Naive B cell (primary cell): Measurements from ENCODE around the gene KCNJ4. TPM values are rescaled to one million over a fixed set of nuclear protein-coding genes. Genes with fewer than 3 reads are reported as not detected.
A peak's percentile ranks its signal among the peaks of the same experiment; 100 is the strongest.

ENCODE experiments used
- ATAC-seq, 2 donors: fragments of 150-1000 bp; cut with Tn5 transposase; 2 replicates each; pipeline ENCODE4 v1.10.0; 2021; ENCODE audit warnings: low read depth in 2 of 2, mild to moderate bottlenecking in 2 of 2, moderate library complexity in 2 of 2
- DNase-seq: peaks from one replicate; pipeline ENCODE4 v3.0.0; 2022
- H3K27ac Mint-ChIP-seq, 6 donors: one replicate each; pipeline ENCODE4 v1.8.0; 2020 to 2022; ENCODE audit warnings: mild to moderate bottlenecking in 6 of 6, mixed read lengths in 6 of 6, moderate library complexity in 5 of 6, inconsistent platforms in 2 of 6
- H3K27me3 Mint-ChIP-seq, 3 donors: one replicate each; pipeline ENCODE4 v1.8.0; 2021 to 2022; ENCODE audit warnings: mixed read lengths in 3 of 3, mild to moderate bottlenecking in 1 of 3
- H3K36me3 Mint-ChIP-seq, 2 donors: one replicate each; pipeline ENCODE4 v1.8.0; 2020 to 2022; ENCODE audit warnings: mixed read lengths in 2 of 2, inconsistent platforms in 1 of 2, mild to moderate bottlenecking in 1 of 2
- H3K4me1 Mint-ChIP-seq, 3 donors: one replicate each; pipeline ENCODE4 v1.8.0; 2020 to 2022; ENCODE audit warnings: mixed read lengths in 3 of 3, inconsistent platforms in 1 of 3, mild to moderate bottlenecking in 1 of 3, moderate library complexity in 1 of 3
- H3K4me3 Mint-ChIP-seq, 8 donors: one replicate each; pipeline ENCODE4 v1.8.0; 2020 to 2022; ENCODE audit warnings: mild to moderate bottlenecking in 8 of 8, mixed read lengths in 8 of 8, moderate library complexity in 8 of 8, inconsistent platforms in 2 of 8
- H3K9me3 Mint-ChIP-seq, 7 donors: one replicate each; pipeline ENCODE4 v1.8.0; 2020 to 2022; ENCODE audit warnings: mixed read lengths in 7 of 7, mild to moderate bottlenecking in 5 of 7, inconsistent platforms in 2 of 7, moderate library complexity in 1 of 7
- polyA plus RNA-seq, 6 donors: library from polyadenylated mRNA; unstranded; fragments of 300-500 nt; fragmentation: Illumina TruSeq; gene quantifications; one replicate each; pipeline ENCODE4 v1.2.3, GENCODE V29; 2021; ENCODE audit warnings: low read depth in 6 of 6

Gene KCNJ4
- polyA plus RNA-seq, 6 donors from 2014 or later, result not detected

DNA sequence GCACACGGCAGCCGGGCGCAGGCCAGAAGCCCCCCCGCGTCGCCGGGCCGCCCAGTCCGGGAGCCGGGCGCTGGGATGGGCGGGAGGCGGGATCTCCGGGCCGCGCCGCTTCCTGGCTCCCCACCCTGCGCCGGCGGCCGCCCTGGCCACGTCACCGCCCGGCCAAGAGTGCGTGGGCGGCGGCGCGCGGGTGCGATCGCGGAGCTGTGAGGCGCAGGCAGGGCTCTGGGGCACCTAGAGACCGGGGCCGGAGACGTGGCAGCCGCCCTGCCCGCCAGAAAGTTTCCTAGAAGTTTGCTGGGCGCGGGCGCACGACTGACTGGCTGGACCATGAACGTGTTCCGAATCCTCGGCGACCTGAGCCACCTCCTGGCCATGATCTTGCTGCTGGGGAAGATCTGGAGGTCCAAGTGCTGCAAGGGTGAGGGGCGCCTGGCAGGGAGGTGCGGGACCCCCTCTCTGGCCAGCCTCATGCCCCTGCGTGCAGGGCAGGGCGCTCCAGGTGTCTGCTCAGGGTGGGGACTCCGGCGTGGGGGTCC lies 13.0 kb upstream of the KCNJ4 start, which contains the start of gene KDELR3:
Gene KDELR3 (plus strand): TSS at position 193 of the 539 bp plus-strand sequence. CDS start 138 bp downstream, at position 331.
- peak; percentile 23 for DNase-seq
- Mint-ChIP-seq H3K9me3 (no peaks in the 10 kb centered on the region), H3K36me3 (no peaks in the 10 kb centered on the region), H3K4me1 (peaks cover 10 to 22% (median 11%) of the 10 kb centered on the region in 3 donors), H3K27me3 (peaks cover 25 to 71% (median 49%) of the 10 kb centered on the region in 3 donors), H3K4me3 (peak within 1 kb of the TSS; percentile 49 to 90 (median 78)), H3K27ac (peak within 1 kb of the TSS in 3 of 6 donors; percentile 26 to 81 (median 63))
- ATAC-seq, result peak; percentile 72 to 74

- H3K9me3 Mint-ChIP-seq, result no peaks in the 10 kb centered on the region
- peaks cover 10 to 24% (median 11%) of the 10 kb centered on the region in 3 donors for H3K4me1 Mint-ChIP-seq
- peaks cover 27 to 76% (median 54%) of the 10 kb centered on the region in 3 donors for H3K27me3 Mint-ChIP-seq
- peak overlapping the region in 3 of 6 donors; percentile 26 to 81 (median 63) for H3K27ac Mint-ChIP-seq
- ATAC-seq (no peak), DNase-seq (no peak)
- no peaks in the 10 kb centered on the region for H3K36me3 Mint-ChIP-seq
- H3K4me3 Mint-ChIP-seq, result peak overlapping the region; percentile 35 to 90 (median 72)
Observed at GRCh38 chr22:38467438-38467903, 12.5 kb upstream of the KCNJ4 start.

DNA sequence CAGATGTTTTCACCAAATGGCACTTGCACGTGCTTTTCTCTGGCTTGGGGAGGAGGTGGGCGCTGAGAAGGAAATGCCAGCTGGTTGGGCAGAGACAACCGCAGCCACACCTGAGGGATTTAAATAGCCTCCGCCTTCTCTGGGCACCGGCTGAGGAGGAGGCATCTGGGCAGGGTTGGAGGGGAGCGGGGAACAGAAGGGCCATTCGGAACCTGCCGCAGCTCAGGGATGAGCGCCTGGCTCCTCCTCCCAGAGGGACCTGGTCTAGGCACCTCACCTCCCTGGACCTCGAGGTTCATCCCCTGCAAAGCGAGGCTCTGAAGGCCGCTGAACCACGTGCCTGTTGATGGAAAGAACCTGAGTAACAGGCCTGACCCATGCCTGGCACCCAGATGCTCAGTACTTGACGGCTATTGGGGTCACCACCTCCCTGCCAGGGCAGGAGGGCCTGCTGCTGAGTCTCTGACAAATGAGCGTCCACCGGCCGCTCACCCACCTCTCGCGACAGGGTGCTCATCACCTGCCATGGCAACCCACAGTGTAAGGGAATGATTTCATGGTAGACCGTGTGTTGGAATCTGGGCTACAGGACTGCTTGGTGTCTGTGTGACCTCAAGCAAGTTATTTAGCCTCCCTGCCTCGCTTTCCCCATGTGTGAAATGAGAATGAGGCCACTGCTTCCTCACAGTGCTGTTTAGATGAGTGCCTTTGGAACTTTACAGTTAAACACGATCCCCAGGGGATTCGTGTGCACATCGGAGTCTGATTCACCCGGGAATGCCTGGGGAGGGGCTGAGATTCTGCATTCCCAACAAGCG lies 10.9 kb upstream of the KCNJ4 start:
- no peak overlapping the region for H3K27ac Mint-ChIP-seq
- peaks cover 41 to 92% (median 62%) of the 10 kb centered on the region in 3 donors for H3K27me3 Mint-ChIP-seq
- H3K4me1 Mint-ChIP-seq, result peaks cover 10 to 24% (median 15%) of the 10 kb centered on the region in 3 donors
- DNase-seq, result no peak
- H3K36me3 Mint-ChIP-seq, result no peaks in the 10 kb centered on the region
- H3K9me3 Mint-ChIP-seq, result no peaks in the 10 kb centered on the region
- H3K4me3 Mint-ChIP-seq, result peak overlapping the region in 1 of 8 donors; percentile 29
- ATAC-seq, result no peak

GRCh38 chr22:38464992-38465672 lies 10.1 kb upstream of the KCNJ4 start:
- H3K4me1 Mint-ChIP-seq, result peaks cover 15 to 24% (median 18%) of the 10 kb centered on the region in 3 donors
- no peak overlapping the region for H3K27ac Mint-ChIP-seq
- no peak overlapping the region for H3K4me3 Mint-ChIP-seq
- DNase-seq (no peak), ATAC-seq (no peak)
- no peaks in the 10 kb centered on the region for H3K36me3 Mint-ChIP-seq
- H3K9me3 Mint-ChIP-seq, result no peaks in the 10 kb centered on the region
- peaks cover 48 to 92% (median 70%) of the 10 kb centered on the region in 3 donors for H3K27me3 Mint-ChIP-seq

- Mint-ChIP-seq H3K27ac (no peak overlapping the region), H3K4me1 (peaks cover 15 to 24% (median 18%) of the 10 kb centered on the region in 3 donors), H3K4me3 (no peak overlapping the region), H3K9me3 (no peaks in the 10 kb centered on the region), H3K27me3 (peaks cover 58 to 89% (median 77%) of the 10 kb centered on the region in 3 donors), H3K36me3 (no peaks in the 10 kb centered on the region)
- DNase-seq (no peak), ATAC-seq (no peak)
Observed at GRCh38 chr22:38462960-38463784, 8.2 kb upstream of the KCNJ4 start.

DNA sequence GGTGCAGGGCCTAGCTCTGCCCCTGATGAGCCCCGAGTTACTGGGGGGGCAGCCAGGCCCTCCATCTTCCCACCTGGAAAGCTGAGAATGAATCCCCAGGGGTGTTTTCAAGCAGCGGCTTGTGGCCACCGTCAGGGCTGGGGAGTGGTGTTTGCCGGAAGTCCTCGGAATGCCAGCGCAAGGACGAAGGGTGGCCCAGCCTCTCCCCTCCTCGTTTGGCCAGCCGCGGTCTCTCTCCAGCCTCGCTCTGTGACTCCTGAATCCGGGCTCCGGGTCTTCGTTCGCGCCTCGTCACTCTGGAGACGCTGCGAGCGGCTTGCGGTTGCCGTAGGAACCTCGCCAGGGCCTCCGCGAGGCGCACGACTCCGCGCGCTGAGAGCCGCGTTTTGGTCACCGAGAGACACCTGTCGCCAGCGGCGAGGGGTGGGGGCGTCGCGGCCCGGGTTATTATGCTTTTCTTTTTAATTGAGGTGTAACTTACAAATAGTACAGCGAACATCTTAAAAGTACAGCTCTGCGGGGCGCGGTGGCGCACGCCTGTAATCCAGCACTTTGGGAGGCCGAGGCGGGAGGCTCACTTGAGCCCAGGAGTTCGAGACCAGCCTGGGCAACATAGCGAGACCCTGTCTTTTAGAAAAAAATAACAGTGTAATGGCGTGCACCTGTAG lies 6.5 kb upstream of the KCNJ4 start:
- Mint-ChIP-seq H3K36me3 (no peaks in the 10 kb centered on the region), H3K27ac (no peak overlapping the region), H3K9me3 (no peaks in the 10 kb centered on the region), H3K4me1 (peaks cover 11 to 20% (median 18%) of the 10 kb centered on the region in 3 donors), H3K4me3 (peak overlapping the region in 1 of 8 donors; percentile 35), H3K27me3 (peaks cover 67 to 92% (median 81%) of the 10 kb centered on the region in 3 donors)
- ATAC-seq (peak; percentile 47 to 62), DNase-seq (no peak)

DNA sequence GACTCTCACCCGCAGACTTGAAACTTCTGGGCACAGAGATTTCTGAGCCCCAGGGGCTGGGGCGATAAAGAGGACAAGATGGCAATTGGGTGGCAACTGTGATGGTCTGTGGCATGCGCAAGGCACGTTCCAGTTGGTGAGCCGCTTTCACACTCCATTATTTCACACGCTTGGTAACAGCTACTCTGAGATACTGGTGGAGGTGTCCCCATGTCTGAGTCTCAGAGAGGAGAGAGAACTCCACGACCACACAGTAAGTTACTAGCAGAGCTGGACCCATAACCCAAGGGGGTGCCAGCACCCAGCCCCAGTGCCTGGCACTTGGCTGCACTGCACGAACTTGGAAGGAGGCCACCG lies 6.0 kb upstream of the KCNJ4 start:
- H3K36me3 Mint-ChIP-seq, result no peaks in the 10 kb centered on the region

DNA sequence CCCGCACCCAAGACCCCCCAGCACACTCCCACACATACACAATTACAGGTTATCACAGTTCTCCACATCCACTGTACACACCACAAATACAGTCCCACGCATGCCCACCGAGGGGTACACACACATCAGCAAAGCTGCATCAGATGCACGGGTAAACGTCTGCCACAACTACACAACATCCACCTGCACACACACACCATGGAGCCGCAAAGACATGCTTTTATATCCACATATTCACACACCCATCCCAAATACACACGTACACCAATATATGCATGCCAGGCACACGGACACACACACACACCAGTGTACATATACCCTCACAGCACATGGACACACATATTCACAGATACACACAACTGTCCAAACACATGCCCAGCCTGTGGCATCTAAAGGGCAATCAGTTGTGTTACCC lies 5.4 kb upstream of the KCNJ4 start:
- DNase-seq (no peak), ATAC-seq (no peak)
- Mint-ChIP-seq H3K36me3 (no peaks in the 10 kb centered on the region), H3K4me3 (peak overlapping the region in 2 of 8 donors; percentile 5 to 21), H3K4me1 (peaks cover 14 to 19% (median 17%) of the 10 kb centered on the region in 3 donors), H3K27ac (no peak overlapping the region), H3K27me3 (peaks cover 67 to 85% (median 75%) of the 10 kb centered on the region in 3 donors), H3K9me3 (no peaks in the 10 kb centered on the region)

More for the DNA sequence above, 6.0 kb upstream of the KCNJ4 start:
- Mint-ChIP-seq H3K27me3 (peaks cover 68 to 91% (median 81%) of the 10 kb centered on the region in 3 donors), H3K4me3 (no peak overlapping the region), H3K4me1 (peaks cover 14 to 20% (median 19%) of the 10 kb centered on the region in 3 donors), H3K27ac (no peak overlapping the region), H3K9me3 (no peaks in the 10 kb centered on the region)
- DNase-seq, result no peak
- ATAC-seq, result peak; percentile 18 to 37

GRCh38 chr22:38456841-38457699 lies 2.1 kb upstream of the KCNJ4 start:
- Mint-ChIP-seq H3K9me3 (no peaks in the 10 kb centered on the region), H3K4me3 (peak overlapping the region; percentile 64 to 89 (median 79)), H3K27ac (peak overlapping the region in 3 of 6 donors; percentile 44 to 70 (median 61)), H3K4me1 (peaks cover 15 to 27% (median 23%) of the 10 kb centered on the region in 3 donors), H3K36me3 (peaks cover 0 to 10% of the 10 kb centered on the region in 2 donors), H3K27me3 (peaks cover 62 to 81% (median 77%) of the 10 kb centered on the region in 3 donors)
- no peak for DNase-seq
- no peak for ATAC-seq

GRCh38 chr22:38456272-38456835 lies 1.4 kb upstream of the KCNJ4 start:
- peak in 1 of 2 donors; percentile 21 for ATAC-seq
- no peaks in the 10 kb centered on the region for H3K9me3 Mint-ChIP-seq
- peak overlapping the region in 4 of 6 donors; percentile 7 to 78 (median 54) for H3K27ac Mint-ChIP-seq
- H3K4me1 Mint-ChIP-seq, result peaks cover 15 to 27% (median 23%) of the 10 kb centered on the region in 3 donors
- peaks cover 0 to 10% of the 10 kb centered on the region in 2 donors for H3K36me3 Mint-ChIP-seq
- no peak for DNase-seq
- H3K4me3 Mint-ChIP-seq, result peak overlapping the region; percentile 64 to 89 (median 79)
- H3K27me3 Mint-ChIP-seq, result peaks cover 56 to 82% (median 81%) of the 10 kb centered on the region in 3 donors
